Measurements from ENCODE around the gene ATP6AP1. TPM values are rescaled to one million over a fixed set of nuclear protein-coding genes. Genes with fewer than 3 reads are reported as not detected.

The ATP6AP1 gene
- total and polyA plus RNA-seq, 9 of the 15 experiments (the other 6 are each of a cell fraction or from before 2014, with no cell fraction given), result 8.3 to 90.5 (median 52.9) TPM

DNA sequence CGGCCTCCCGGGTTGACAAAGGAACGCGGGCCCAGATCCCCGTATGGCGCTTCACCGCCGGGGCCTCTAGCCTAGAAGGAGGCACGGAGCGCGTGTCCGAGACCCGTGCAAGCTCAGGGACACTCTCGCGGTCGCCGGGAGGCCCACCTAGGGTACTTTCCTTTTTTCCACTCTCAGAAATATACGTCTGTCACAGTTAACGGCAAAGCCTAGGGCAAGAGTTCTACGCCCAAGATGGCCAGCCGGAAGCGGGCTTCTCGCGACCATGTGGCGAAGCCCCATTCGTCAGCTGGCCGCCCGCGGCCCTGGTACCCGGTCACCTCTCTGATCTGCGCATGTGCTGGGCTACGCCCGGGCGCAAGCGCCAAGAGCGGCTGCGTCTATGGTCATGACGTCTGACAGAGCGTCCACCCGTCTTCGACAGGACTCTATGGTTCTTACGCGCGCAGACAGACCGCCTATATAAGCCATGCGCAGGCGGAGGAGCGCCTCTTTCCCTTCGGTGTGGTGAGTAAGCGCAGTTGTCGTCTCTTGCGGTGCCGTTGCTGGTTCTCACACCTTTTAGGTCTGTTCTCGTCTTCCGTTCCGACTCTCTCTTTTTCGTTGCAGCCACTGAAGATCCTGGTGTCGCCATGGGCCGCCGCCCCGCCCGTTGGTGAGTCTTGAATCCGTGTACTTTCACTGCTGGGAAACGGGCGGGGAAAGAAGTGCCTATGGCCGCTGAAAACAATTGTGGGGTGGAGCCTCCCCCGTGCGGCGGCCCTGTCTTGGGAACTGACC lies 30.4 kb upstream of the ATP6AP1 start, which contains the start of gene RPL10 (continued):
- TF ChIP-seq, protein P1, sequence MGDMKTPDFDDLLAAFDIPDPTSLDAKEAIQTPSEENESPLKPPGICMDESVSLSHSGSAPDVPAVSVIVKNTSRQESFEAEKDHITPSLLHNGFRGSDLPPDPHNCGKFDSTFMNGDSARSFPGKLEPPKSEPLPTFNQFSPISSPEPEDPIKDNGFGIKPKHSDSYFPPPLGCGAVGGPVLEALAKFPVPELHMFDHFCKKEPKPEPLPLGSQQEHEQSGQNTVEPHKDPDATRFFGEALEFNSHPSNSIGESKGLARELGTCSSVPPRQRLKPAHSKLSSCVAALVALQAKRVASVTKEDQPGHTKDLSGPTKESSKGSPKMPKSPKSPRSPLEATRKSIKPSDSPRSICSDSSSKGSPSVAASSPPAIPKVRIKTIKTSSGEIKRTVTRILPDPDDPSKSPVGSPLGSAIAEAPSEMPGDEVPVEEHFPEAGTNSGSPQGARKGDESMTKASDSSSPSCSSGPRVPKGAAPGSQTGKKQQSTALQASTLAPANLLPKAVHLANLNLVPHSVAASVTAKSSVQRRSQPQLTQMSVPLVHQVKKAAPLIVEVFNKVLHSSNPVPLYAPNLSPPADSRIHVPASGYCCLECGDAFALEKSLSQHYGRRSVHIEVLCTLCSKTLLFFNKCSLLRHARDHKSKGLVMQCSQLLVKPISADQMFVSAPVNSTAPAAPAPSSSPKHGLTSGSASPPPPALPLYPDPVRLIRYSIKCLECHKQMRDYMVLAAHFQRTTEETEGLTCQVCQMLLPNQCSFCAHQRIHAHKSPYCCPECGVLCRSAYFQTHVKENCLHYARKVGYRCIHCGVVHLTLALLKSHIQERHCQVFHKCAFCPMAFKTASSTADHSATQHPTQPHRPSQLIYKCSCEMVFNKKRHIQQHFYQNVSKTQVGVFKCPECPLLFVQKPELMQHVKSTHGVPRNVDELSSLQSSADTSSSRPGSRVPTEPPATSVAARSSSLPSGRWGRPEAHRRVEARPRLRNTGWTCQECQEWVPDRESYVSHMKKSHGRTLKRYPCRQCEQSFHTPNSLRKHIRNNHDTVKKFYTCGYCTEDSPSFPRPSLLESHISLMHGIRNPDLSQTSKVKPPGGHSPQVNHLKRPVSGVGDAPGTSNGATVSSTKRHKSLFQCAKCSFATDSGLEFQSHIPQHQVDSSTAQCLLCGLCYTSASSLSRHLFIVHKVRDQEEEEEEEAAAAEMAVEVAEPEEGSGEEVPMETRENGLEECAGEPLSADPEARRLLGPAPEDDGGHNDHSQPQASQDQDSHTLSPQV (IDR thresholded peaks at IDR 0.05), result peak; percentile 77
- no peak for TF ChIP-seq ZNF184 (CRISPR knock-in tag; IDR thresholded peaks at IDR 0.05)
- peak; percentile 44 for TF ChIP-seq PHF20 (IDR thresholded peaks at IDR 0.05; ENCODE audit: partially characterized antibody)
- TF ChIP-seq ZNF444 (CRISPR knock-in tag; IDR thresholded peaks at IDR 0.05), result no peak
- TF ChIP-seq CEBPG (CRISPR knock-in tag; IDR thresholded peaks at IDR 0.05), result 0 out of 2 replicates have a peak, but pooled peaks have one; percentile 13
- TF ChIP-seq CEBPG (tag; conservative IDR thresholded peaks at IDR 0.05 in 1 of 2, IDR thresholded peaks at IDR 0.05 in 1 of 2), result no peak
- TF ChIP-seq ZBTB1 (CRISPR knock-in tag; IDR thresholded peaks at IDR 0.05; ENCODE audit: borderline replicate concordance, low read depth), result no peak; the same call in 1 of the 2 replicates
- TF ChIP-seq, protein P2, sequence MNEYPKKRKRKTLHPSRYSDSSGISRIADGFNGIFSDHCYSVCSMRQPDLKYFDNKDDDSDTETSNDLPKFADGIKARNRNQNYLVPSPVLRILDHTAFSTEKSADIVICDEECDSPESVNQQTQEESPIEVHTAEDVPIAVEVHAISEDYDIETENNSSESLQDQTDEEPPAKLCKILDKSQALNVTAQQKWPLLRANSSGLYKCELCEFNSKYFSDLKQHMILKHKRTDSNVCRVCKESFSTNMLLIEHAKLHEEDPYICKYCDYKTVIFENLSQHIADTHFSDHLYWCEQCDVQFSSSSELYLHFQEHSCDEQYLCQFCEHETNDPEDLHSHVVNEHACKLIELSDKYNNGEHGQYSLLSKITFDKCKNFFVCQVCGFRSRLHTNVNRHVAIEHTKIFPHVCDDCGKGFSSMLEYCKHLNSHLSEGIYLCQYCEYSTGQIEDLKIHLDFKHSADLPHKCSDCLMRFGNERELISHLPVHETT (CRISPR knock-in tag; conservative IDR thresholded peaks at IDR 0.05 in 1 of 2, IDR thresholded peaks at IDR 0.05 in 1 of 2), result peak in 1 of 2 experiments; percentile 22; a peak in 1 of 4 replicates
- peak; percentile 91 for TF ChIP-seq L3MBTL2 (IDR thresholded peaks at IDR 0.05)
- no peak for TF ChIP-seq DDX20 (tag; IDR thresholded peaks at IDR 0.05; ENCODE audit: low read depth)
- TF ChIP-seq TEAD1 (CRISPR knock-in tag; IDR thresholded peaks at IDR 0.05), result peak in 1 of 2 experiments; percentile 90; a peak in 2 of 4 replicates
- TF ChIP-seq TOE1 (IDR thresholded peaks at IDR 0.05; ENCODE audit: borderline replicate concordance), result no peak
- peak; percentile 92; the same call in 1 of the 2 replicates for TF ChIP-seq TOE1 (CRISPR knock-in tag; IDR thresholded peaks at IDR 0.05; ENCODE audit: borderline replicate concordance, low read depth)
- TF ChIP-seq, protein P3, sequence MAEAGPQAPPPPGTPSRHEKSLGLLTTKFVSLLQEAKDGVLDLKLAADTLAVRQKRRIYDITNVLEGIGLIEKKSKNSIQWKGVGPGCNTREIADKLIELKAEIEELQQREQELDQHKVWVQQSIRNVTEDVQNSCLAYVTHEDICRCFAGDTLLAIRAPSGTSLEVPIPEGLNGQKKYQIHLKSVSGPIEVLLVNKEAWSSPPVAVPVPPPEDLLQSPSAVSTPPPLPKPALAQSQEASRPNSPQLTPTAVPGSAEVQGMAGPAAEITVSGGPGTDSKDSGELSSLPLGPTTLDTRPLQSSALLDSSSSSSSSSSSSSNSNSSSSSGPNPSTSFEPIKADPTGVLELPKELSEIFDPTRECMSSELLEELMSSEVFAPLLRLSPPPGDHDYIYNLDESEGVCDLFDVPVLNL (CRISPR knock-in tag; IDR thresholded peaks at IDR 0.05; ENCODE audit: low read depth), result peak; percentile 14; the same call in 1 of the 2 replicates
- TF ChIP-seq, protein P4, sequence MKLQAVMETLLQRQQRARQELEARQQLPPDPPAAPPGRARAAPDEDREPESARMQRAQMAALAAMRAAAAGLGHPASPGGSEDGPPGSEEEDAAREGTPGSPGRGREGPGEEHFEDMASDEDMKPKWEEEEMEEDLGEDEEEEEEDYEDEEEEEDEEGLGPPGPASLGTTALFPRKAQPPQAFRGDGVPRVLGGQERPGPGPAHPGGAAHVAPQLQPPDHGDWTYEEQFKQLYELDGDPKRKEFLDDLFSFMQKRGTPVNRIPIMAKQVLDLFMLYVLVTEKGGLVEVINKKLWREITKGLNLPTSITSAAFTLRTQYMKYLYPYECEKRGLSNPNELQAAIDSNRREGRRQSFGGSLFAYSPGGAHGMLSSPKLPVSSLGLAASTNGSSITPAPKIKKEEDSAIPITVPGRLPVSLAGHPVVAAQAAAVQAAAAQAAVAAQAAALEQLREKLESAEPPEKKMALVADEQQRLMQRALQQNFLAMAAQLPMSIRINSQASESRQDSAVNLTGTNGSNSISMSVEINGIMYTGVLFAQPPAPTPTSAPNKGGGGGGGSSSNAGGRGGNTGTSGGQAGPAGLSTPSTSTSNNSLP (IDR thresholded peaks at IDR 0.05; ENCODE audit: borderline replicate concordance, low read depth, low read length), result no peak
- TF ChIP-seq HMGN3 (IDR thresholded peaks at IDR 0.05; ENCODE audit: borderline replicate concordance, extremely low read depth, insufficient read length, low read depth, low read length), result peak; percentile 20
- no peak for TF ChIP-seq KLF16 (IDR thresholded peaks at IDR 0.05)
- TF ChIP-seq TRIM24 (IDR thresholded peaks at IDR 0.05), result 0 out of 4 replicates have a peak, but pooled peaks of 1 of the 2 experiments have one; percentile 4

Data from K562 (cell line).